HL-60 (cell line): ENCODE results near the gene BCL7B.

Experiments used
- CTCF ChIP-seq: IDR thresholded peaks from one replicate; pipeline ENCODE4 v1.5.1; 2011; ENCODE audit warnings: low read length, control low read depth, inconsistent platforms; ENCODE audit not compliant: insufficient read depth
- GABPA ChIP-seq: IDR thresholded peaks from 2 replicates; pipeline ENCODE4 v1.6.1; 2012; ENCODE audit warnings: low read depth
- POLR2AphosphoS5 ChIP-seq: IDR thresholded peaks from 2 replicates; pipeline ENCODE4 v1.6.1; 2012; ENCODE audit warnings: low read depth
- REST ChIP-seq: IDR thresholded peaks from 2 replicates; pipeline ENCODE4 v1.6.1; 2012; ENCODE audit warnings: low read depth; ENCODE audit not compliant: insufficient replicate concordance
- SPI1 ChIP-seq: IDR thresholded peaks from 2 replicates; pipeline ENCODE4 v1.6.1; 2012; ENCODE audit warnings: low read depth, mild to moderate bottlenecking, borderline replicate concordance

GRCh38 chr7:73578342-73579128 is 21.0 kb upstream of the BCL7B start, which contains the start of gene TBL2:
- no peak for TF ChIP-seq CTCF
- peak; percentile 94 for TF ChIP-seq POLR2AphosphoS5
- TF ChIP-seq GABPA = no peak
- TF ChIP-seq REST = peak; percentile 69
- no peak for TF ChIP-seq SPI1
